Epithelial cell of proximal tubule (primary cell): Measurements from ENCODE around the gene METRN. TPM values are rescaled to one million over a fixed set of nuclear protein-coding genes. Genes with fewer than 3 reads are reported as not detected.

ENCODE experiments used
- DNase-seq: peaks from one replicate; pipeline ENCODE4 v3.0.0-alpha.2; 2011; ENCODE audit warnings: low read depth
- H3K4me3 ChIP-seq: 2 replicates; pipeline ENCODE4 v1.5.1; 2011; ENCODE audit warnings: low read depth, mild to moderate bottlenecking, low read length
- total RNA-seq: library from RNA; depleted of rRNA; stranded (reverse); fragments of >200 nt; gene quantifications from 2 replicates; pipeline ENCODE4 v1.2.3, GENCODE V29; 2015
- TF ChIP-seq, protein P1 (sequence below): conservative IDR thresholded peaks from 2 replicates; pipeline ENCODE4 v1.5.1; 2012; ENCODE audit warnings: low read depth, mild to moderate bottlenecking, low read length

The METRN gene
- total RNA-seq = 154 and 183 TPM in 2 replicates

DNA sequence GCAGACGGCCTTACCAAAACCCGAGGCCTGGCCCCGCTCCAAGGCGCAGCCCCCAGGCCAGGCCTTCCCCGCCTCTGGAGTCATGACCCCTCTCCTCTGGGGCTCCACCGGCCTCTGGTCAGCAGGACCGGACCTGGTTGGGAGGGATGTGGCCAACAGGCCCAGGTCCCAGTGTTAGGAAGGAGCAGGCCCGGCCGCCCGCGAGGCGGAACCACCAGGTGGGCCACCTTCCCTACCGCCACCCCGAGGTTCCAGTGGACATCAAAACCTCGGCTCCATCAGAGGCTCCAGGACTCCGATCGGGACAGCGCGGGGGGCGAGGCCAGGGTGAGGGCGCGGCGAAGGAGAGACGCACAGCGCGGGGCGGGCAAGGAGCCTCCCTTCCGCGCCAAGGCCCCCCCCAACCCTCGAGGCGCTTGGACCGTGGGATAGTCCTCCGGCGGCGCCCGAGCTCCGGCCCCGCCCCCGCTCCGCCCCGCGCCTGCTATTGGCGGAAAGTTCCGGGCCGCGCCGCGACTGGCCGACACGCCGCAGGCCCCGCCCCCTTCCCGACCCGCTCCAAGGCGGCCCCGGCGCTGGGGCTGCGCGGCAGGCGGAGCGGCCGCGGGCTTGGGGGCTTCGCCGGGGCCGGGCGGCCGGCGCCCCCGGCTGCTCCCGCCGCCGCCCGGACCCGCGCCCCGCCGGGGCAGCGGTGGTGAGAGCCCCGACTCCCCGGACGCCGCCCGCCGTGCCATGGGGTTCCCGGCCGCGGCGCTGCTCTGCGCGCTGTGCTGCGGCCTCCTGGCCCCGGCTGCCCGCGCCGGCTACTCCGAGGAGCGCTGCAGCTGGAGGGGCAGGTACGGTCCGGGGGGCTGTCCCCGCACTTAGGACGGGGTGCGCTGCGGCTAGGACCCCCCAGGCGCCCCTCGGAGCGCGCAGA is at the start of gene METRN:
TSS of gene METRN (plus strand) at position 561 of the 919 bp plus-strand sequence. CDS start at position 733, 172 bp downstream.
- TF ChIP-seq, protein P1, sequence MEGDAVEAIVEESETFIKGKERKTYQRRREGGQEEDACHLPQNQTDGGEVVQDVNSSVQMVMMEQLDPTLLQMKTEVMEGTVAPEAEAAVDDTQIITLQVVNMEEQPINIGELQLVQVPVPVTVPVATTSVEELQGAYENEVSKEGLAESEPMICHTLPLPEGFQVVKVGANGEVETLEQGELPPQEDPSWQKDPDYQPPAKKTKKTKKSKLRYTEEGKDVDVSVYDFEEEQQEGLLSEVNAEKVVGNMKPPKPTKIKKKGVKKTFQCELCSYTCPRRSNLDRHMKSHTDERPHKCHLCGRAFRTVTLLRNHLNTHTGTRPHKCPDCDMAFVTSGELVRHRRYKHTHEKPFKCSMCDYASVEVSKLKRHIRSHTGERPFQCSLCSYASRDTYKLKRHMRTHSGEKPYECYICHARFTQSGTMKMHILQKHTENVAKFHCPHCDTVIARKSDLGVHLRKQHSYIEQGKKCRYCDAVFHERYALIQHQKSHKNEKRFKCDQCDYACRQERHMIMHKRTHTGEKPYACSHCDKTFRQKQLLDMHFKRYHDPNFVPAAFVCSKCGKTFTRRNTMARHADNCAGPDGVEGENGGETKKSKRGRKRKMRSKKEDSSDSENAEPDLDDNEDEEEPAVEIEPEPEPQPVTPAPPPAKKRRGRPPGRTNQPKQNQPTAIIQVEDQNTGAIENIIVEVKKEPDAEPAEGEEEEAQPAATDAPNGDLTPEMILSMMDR = no peak
- no peak for DNase-seq
- H3K4me3 ChIP-seq = peak within 1 kb of the TSS; percentile 69

DNA sequence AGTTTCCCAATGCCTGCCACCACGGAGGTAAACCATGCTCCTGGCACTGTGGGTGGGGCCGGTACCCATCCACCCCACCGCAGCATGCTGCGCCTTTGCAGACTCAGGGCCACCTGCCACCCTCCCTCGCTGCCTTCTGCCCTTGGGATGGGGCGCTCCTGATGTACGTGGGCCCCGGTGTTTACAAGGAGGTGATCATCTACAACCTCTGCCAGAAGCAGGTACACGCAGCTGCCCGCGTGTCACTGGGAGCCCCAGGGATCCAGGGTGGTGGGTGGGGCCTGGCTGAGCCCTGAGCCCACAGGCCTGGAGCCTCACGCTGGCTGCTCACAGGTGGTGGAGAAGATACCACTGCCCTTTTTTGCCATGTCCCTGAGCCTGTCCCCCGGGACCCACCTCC is 48.3 kb upstream of the METRN start:
- DNase-seq = no peak
- H3K4me3 ChIP-seq = no peak overlapping the region
- TF ChIP-seq, protein P1 = no peak

DNA sequence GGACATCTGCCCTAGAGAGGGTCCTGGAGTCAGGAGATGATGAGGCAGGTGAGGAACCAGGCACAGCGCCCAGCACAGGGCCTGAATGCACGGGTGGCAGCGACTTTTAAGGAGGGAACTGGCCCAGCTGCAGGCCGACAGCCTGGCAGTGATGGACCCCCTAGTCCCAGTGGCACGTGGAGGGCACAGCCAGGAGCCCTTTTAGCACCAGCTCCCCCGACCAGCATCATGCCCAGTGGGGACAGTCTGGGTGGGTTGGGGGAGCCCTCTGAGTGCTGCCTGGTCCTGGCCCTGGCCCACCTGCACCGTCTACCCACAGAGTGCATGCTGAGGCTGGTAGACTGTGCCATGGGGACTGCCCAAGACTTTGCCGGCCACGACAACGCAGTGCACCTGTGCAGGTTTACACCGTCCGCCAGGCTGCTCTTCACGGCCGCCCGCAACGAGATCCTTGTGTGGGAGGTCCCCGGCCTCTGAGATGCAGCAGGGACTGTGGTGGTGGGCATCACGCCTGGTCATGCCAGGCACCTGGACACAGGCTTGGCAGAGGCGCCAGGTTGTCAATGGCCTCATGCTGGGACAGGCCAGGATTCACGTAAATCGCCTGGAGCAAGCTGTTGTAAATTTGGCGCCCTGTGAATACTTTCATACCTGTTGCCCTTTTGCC is 47.7 kb upstream of the METRN start:
- TF ChIP-seq, protein P1 = no peak
- DNase-seq = no peak
- H3K4me3 ChIP-seq = no peak overlapping the region

DNA sequence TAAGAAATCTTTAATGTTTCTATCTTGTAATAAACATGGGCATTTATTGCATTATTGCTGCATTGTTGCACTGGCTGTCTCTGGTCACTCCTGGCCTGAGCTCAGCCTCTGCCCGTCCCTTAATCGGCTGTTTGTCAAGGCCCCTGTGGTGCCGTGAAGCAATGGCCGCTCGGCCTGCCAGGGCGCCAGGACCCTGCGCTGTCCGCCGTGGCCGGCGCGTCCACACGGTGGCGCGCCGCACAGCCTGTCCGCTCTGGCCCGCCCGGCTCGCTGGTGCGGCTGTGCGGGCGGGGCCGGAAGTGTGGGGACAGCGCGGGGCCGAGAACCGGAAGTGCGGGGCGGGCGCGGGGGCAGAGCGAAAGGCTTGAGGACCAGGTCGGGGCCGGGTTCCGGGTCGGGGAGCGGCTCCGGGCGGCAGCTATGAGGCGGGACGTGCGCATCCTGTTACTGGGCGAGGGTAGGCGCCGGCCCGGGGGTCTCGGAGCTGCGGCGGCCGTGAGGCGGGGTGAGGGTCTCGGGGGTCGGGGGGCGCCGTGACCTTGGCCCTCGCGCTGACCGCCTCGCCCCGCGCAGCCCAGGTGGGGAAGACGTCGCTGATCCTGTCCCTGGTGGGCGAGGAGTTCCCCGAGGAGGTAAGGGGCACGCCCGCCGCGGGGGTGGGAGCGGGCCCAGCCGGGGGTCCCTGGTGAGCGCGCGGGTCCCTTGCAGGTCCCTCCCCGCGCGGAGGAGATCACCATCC is 47.0 kb upstream of the METRN start, which contains the start of gene RHOT2:
TSS of gene RHOT2 (plus strand) at position 353 of the 739 bp plus-strand sequence. CDS start at position 421, 68 bp downstream.
- H3K4me3 ChIP-seq = peak within 1 kb of the TSS; percentile 98
- TF ChIP-seq, protein P1 = peak; percentile 69
- no peak for DNase-seq

DNA sequence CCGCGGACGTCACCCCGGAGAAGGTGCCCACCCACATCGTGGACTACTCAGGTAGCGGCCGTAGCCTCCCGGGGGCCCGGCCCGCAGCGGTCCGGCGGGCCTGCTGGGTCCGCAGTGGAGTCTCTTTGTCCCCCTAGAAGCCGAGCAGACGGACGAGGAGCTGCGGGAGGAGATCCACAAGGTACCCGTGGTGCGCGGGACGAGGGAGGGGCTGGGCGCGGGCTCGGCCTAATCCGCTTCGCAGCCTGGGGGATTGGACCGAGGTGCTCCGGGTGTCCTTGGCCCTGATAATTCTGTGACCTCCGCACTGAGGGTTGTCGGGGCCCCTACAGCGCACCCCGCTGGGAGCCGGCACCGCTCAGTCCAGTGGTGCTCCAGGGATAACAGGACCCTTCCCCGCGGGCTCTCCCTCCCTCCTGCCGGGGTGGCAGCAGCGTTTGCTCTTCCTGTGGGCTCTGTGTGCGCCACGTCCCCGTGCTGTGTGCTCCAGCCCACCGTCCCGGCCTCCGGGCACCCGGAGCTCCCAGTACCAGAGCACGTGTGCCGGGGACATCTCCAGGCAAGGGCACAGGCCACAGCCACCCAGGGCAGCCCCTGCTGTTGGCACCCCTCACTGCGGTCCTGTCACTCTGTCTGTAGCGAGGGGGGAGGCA is 46.3 kb upstream of the METRN start:
- no peak for DNase-seq
- H3K4me3 ChIP-seq = peak overlapping the region; percentile 98
- TF ChIP-seq, protein P1 = no peak

DNA sequence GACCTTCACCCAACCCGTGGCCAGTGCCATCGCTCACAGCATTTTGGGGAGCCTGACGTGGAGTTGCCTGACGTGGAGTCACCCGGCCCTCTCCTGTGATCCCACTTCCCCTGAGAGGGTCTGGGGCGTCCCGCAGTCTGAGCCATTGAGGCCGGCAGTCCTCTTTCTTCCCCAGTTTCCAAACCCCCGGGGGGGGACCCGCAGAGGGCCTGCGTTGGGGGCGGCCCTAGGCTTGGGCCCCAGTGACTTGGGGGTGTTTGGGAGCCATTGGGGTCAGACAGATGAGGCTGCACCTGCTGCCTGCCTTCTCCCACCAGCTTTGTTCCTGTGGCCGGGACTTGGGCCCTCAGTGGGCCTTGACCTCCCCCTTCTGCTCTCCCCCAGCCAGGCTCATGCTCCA is 45.3 kb upstream of the METRN start:
- no peak overlapping the region for H3K4me3 ChIP-seq
- no peak for DNase-seq
- TF ChIP-seq, protein P1 = no peak
